K562 (cell line): Measurements from ENCODE around the gene PLSCR5. TPM values are rescaled to one million over a fixed set of nuclear protein-coding genes. Genes with fewer than 3 reads are reported as not detected.

Experiments
- ATAC-seq: fragments of 200-7000 bp; cut with Tn5 transposase; 3 replicates; pipeline ENCODE4 v1.9.1; 2020; ENCODE audit warnings: moderate library complexity
- BruUV-seq: library from RNA; stranded (reverse); fragments of 400-500 nt; replicated peaks from 2 replicates; lab custom pipeline; 2021; lab: Mats Ljungman, UMichigan
- CTCF ChIA-PET: fragments of 300-600 bp; formaldehyde crosslinking; extraction: SDS; loops from one replicate; lab custom pipeline; 2021; ENCODE audit warnings: low intra/inter-chr PET ratio; lab: Yijun Ruan, JAX
- POLR2A ChIA-PET: fragments of 300-600, 350-650 bp; sonication (Branson Sonifier 250); formaldehyde crosslinking; extraction: SDS; loops from one replicate; lab custom pipeline; 2021; ENCODE audit warnings: antibody characterized with exemption, inconsistent platforms; lab: Yijun Ruan, JAX
- DNase-seq, 4 experiments: peaks; one replicate each; pipeline versions ENCODE4 v3.0.0 to v3.0.0-alpha.2; 2011 to 2018; ENCODE audit warnings: low spot score in 3 of 4, mixed read lengths in 3 of 4; ENCODE audit errors: extremely low read depth in 1 of 4
- FAIRE-seq: peaks from 2 replicates; lab custom pipeline; 2011; peaks lifted over from hg19 to GRCh38; lab: Jason Lieb, UNC
- H2AFZ ChIP-seq: 2 replicates; pipeline ENCODE4 v1.6.0; 2011; ENCODE audit warnings: low read depth, low read length, control low read depth, inconsistent platforms
- H3K27ac ChIP-seq: fragments of 200-600 bp; 3 replicates; pipeline ENCODE4 v1.8.0; 2011; ENCODE audit warnings: low read depth, mild to moderate bottlenecking, control low read depth, inconsistent platforms, low read length, moderate library complexity, mixed read lengths; ENCODE audit errors: extremely low read depth
- H3K27me3 ChIP-seq, 2 experiments: fragments of 300-600 bp in 1 of 2; 2 replicates in 1 of 2; 3 replicates in 1 of 2; pipeline versions ENCODE4 v1.6.0 to v1.8.0; 2011; ENCODE audit warnings: inconsistent platforms in 2 of 2, low read length in 2 of 2, mild to moderate bottlenecking in 1 of 2, mixed read lengths in 1 of 2, moderate library complexity in 1 of 2; ENCODE audit not compliant: control insufficient read depth in 2 of 2, insufficient read depth in 2 of 2
- H3K36me3 ChIP-seq: fragments of 300-600 bp; 3 replicates; pipeline ENCODE4 v1.8.0; 2011; ENCODE audit warnings: mild to moderate bottlenecking, low read length, inconsistent platforms; ENCODE audit not compliant: control insufficient read depth, insufficient read depth
- H3K4me1 ChIP-seq, 2 experiments: fragments of 200-600 bp in 1 of 2; replicated peaks in 1 of 2; 2 replicates in 1 of 2; 3 replicates in 1 of 2; pipeline versions ENCODE4 v1.5.1 to v1.8.0; 2011; ENCODE audit warnings: inconsistent platforms in 2 of 2, low read length in 2 of 2, mild to moderate bottlenecking in 1 of 2, mixed read lengths in 1 of 2, moderate library complexity in 1 of 2; ENCODE audit not compliant: control insufficient read depth in 2 of 2, insufficient read depth in 2 of 2
- H3K4me2 ChIP-seq: 2 replicates; pipeline ENCODE4 v1.6.1; 2011; ENCODE audit warnings: low read length, control low read depth, inconsistent platforms, mixed read lengths; ENCODE audit not compliant: insufficient read depth
- H3K4me3 ChIP-seq: fragments of 200-600 bp; sonication (generic), shearing (Covaris generic); 2 replicates; pipeline ENCODE4 v1.5.1; 2016; ENCODE audit warnings: control low read depth, inconsistent platforms
- H3K79me2 ChIP-seq: fragments of 200-600 bp; 3 replicates; pipeline ENCODE4 v1.8.0; 2011; ENCODE audit warnings: low read length, inconsistent platforms; ENCODE audit not compliant: control insufficient read depth, insufficient read depth
- H3K9ac ChIP-seq, 2 experiments: 2 replicates each; pipeline versions ENCODE4 v1.6.0 to v1.6.1; 2011; ENCODE audit warnings: low read depth in 2 of 2, low read length in 2 of 2, control low read depth in 1 of 2, inconsistent platforms in 1 of 2, mild to moderate bottlenecking in 1 of 2, mixed read lengths in 1 of 2; ENCODE audit not compliant: insufficient read depth in 1 of 2
- H3K9me1 ChIP-seq: one replicate; pipeline ENCODE4 v1.6.0; 2011; ENCODE audit warnings: inconsistent platforms, mild to moderate bottlenecking, low read length, moderate library complexity; ENCODE audit not compliant: control insufficient read depth, insufficient read depth
- H3K9me3 ChIP-seq: replicated peaks from 2 replicates; pipeline ENCODE4 v1.5.1; 2011; ENCODE audit warnings: low read depth, low read length, inconsistent platforms; ENCODE audit not compliant: control insufficient read depth, insufficient read depth
- H4K20me1 ChIP-seq: replicated peaks from 2 replicates; pipeline ENCODE4 v1.6.1; 2011; ENCODE audit warnings: low read length, inconsistent platforms, mixed read lengths; ENCODE audit not compliant: control insufficient read depth, insufficient read depth
- MCM2 ChIP-seq: fragments of 450-650 bp; IDR thresholded peaks from 2 replicates; pipeline ENCODE4 v1.6.1; 2017; ENCODE audit warnings: low read depth, mild to moderate bottlenecking
- SREBF1 ChIP-seq: fragments of 150-350 bp; IDR thresholded peaks from 2 replicates; pipeline ENCODE4 v1.6.1; 2014; ENCODE audit warnings: antibody characterized with exemption, low read depth, low read length, borderline replicate concordance
- TAL1 ChIP-seq: fragments of 450-650 bp; IDR thresholded peaks from 2 replicates; pipeline ENCODE4 v1.6.1; 2016; ENCODE audit warnings: mild to moderate bottlenecking
- TEAD1 ChIP-seq, 2 experiments: fragments of 450-650 bp in 1 of 2; sonication (generic) in 1 of 2; formaldehyde crosslinking; IDR thresholded peaks; 2 replicates each; pipeline versions ENCODE4 v1.4.0 to v1.8.0; 2020 to 2022; ENCODE audit warnings: mild to moderate bottlenecking in 2 of 2, missing genetic modification reagents in 1 of 2
- TEAD2 ChIP-seq: fragments of 450-650 bp; IDR thresholded peaks from 2 replicates; pipeline ENCODE4 v1.6.1; 2016; ENCODE audit warnings: missing genetic modification characterization, control low read depth, missing compliant biosample characterization
- TEAD4 ChIP-seq, 2 experiments: sonication (generic) in 1 of 2; formaldehyde crosslinking in 1 of 2; IDR thresholded peaks; 2 replicates each; pipeline versions ENCODE4 v1.6.1 to v1.8.0; 2012 to 2022; ENCODE audit warnings: borderline replicate concordance in 1 of 2, inconsistent platforms in 1 of 2, low read length in 1 of 2, mild to moderate bottlenecking in 1 of 2, missing genetic modification reagents in 1 of 2
- ZFP91 ChIP-seq: sonication (generic); formaldehyde crosslinking; IDR thresholded peaks from 2 replicates; pipeline ENCODE4 v1.8.0; 2022; ENCODE audit warnings: mild to moderate bottlenecking, missing genetic modification reagents
- in situ Hi-C: fragments of 300-500 bp; cut with MboI; formaldehyde crosslinking; loops from 4 replicates; pipeline ENCODE4 v1.15.0; 2018; ENCODE audit warnings: inconsistent platforms, mixed read lengths
- intact Hi-C: fragments of 100-400 bp; cut with micrococcal nuclease; formaldehyde crosslinking; loops from 2 replicates; pipeline ENCODE4 v1.14.2; 2022
- polyA plus RNA-seq, 8 experiments: library from polyadenylated mRNA; depleted of rRNA in 4 of 8; stranded (reverse) in 5 of 8; unstranded in 3 of 8; fragments of >200 nt; fragmentation: Nextera tagmentation in 2 of 8; fragmentation: Illumina TruSeq in 1 of 8; extraction: Ambion mirVana in 2 of 8; extraction: Trizol in 1 of 8; gene quantifications; 2 replicates each; pipeline versions ENCODE4 v1.2.1 to v1.2.3, GENCODE V29; 2011 to 2014; ENCODE audit warnings: inconsistent platforms in 1 of 8, missing spikeins in 1 of 8
- total RNA-seq, 7 experiments: library from RNA; depleted of rRNA in 6 of 7; stranded (reverse); fragments of >200 nt in 6 of 7; fragmentation: Illumina TruSeq in 2 of 7; extraction: Trizol in 2 of 7; gene quantifications; 2 replicates each; pipeline versions ENCODE4 v1.2.1 to v1.2.3, GENCODE V29; 2011 to 2021; ENCODE audit warnings: low replicate concordance in 1 of 7
- TF ChIP-seq, protein P1 (sequence below), 3 experiments: IDR thresholded peaks in 2 of 3; conservative IDR thresholded peaks in 1 of 3; 2 replicates each; pipeline ENCODE4 v1.5.1; 2011 to 2012; ENCODE audit warnings: low read length in 3 of 3, mild to moderate bottlenecking in 3 of 3, control low read depth in 2 of 3, improper control_type of control experiment in 1 of 3, inconsistent platforms in 1 of 3, low read depth in 1 of 3, mixed read lengths in 1 of 3, moderate library complexity in 1 of 3; ENCODE audit not compliant: insufficient read depth in 2 of 3
- TF ChIP-seq, protein P2 (sequence below), 2 experiments: fragments of 450-650 bp; conservative IDR thresholded peaks; 2 replicates each; pipeline ENCODE4 v1.6.1; 2017; ENCODE audit warnings: mild to moderate bottlenecking in 2 of 2, moderate library complexity in 2 of 2

The PLSCR5 gene
- total and polyA plus RNA-seq, 9 of the 15 experiments (the other 6 are each of a cell fraction or from before 2014, with no cell fraction given) = not detected

DNA sequence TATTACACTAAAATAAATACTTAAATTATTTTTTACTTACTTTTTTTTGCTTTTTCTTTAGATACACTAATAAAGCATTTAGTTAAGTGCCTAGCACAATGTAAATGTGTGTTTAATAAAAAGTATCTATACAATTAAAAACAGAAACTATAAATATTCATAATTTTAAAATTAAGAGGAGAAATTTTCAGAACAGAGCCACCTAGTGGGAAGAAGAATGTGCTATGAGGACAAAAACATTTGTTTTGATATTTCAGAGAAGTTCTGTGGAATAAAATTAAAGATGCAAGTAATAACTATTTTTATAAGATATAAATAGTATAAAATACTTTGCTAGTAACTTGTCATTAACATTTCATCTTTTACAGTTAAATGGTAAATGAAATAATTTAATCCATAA, 33.6 kb upstream of the PLSCR5 start:
- no peak for ATAC-seq
- BruUV-seq = no TSS peak
- FAIRE-seq = no peak
- no peaks in the 10 kb centered on the region for H4K20me1 ChIP-seq
- H3K27me3 ChIP-seq = no peaks in the 10 kb centered on the region
- H3K36me3 ChIP-seq = no peaks in the 10 kb centered on the region
- peak; percentile 78 for TF ChIP-seq TEAD4 (IDR thresholded peaks at IDR 0.05; ENCODE audit: low read length)
- no peak for TF ChIP-seq TEAD4 (CRISPR knock-in tag; IDR thresholded peaks at IDR 0.05; ENCODE audit: borderline replicate concordance)
- TF ChIP-seq SREBF1 = no peak
- TF ChIP-seq ZFP91 (CRISPR knock-in tag) = no peak
- TF ChIP-seq, protein P1, sequence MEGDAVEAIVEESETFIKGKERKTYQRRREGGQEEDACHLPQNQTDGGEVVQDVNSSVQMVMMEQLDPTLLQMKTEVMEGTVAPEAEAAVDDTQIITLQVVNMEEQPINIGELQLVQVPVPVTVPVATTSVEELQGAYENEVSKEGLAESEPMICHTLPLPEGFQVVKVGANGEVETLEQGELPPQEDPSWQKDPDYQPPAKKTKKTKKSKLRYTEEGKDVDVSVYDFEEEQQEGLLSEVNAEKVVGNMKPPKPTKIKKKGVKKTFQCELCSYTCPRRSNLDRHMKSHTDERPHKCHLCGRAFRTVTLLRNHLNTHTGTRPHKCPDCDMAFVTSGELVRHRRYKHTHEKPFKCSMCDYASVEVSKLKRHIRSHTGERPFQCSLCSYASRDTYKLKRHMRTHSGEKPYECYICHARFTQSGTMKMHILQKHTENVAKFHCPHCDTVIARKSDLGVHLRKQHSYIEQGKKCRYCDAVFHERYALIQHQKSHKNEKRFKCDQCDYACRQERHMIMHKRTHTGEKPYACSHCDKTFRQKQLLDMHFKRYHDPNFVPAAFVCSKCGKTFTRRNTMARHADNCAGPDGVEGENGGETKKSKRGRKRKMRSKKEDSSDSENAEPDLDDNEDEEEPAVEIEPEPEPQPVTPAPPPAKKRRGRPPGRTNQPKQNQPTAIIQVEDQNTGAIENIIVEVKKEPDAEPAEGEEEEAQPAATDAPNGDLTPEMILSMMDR (IDR thresholded peaks at IDR 0.05 in 2 of 3, conservative IDR thresholded peaks at IDR 0.05 in 1 of 3; ENCODE audit: insufficient read depth in 2 of 3, low read depth in 1 of 3, low read length in 3 of 3) = peak in 1 of 3 experiments; percentile 48; a peak in 2 of 6 replicates
- TF ChIP-seq MCM2 = no peak
- TF ChIP-seq TEAD2 (tag) = peak; percentile 91
- TF ChIP-seq, protein P2, sequence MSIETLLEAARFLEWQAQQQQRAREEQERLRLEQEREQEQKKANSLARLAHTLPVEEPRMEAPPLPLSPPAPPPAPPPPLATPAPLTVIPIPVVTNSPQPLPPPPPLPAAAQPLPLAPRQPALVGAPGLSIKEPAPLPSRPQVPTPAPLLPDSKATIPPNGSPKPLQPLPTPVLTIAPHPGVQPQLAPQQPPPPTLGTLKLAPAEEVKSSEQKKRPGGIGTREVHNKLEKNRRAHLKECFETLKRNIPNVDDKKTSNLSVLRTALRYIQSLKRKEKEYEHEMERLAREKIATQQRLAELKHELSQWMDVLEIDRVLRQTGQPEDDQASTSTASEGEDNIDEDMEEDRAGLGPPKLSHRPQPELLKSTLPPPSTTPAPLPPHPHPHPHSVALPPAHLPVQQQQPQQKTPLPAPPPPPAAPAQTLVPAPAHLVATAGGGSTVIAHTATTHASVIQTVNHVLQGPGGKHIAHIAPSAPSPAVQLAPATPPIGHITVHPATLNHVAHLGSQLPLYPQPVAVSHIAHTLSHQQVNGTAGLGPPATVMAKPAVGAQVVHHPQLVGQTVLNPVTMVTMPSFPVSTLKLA (conservative IDR thresholded peaks at IDR 0.05) = no peak
- TF ChIP-seq TAL1 = no peak
- peak in 1 of 2 experiments; percentile 98; a peak in 3 of 4 replicates for TF ChIP-seq TEAD1 (CRISPR knock-in tag; IDR thresholded peaks at IDR 0.05)
- TF ChIP-seq, all 486 proteins: peak for 4
- Histone ChIP-seq H3K4me1 (no peaks in the 10 kb centered on the region), H3K9ac (no peak overlapping the region), H3K4me2 (no peak overlapping the region), H3K79me2 (no peaks in the 10 kb centered on the region), H3K4me3 (no peak overlapping the region), H3K27ac (no peak overlapping the region), H2AFZ (no peak overlapping the region), H3K9me3 (no peaks in the 10 kb centered on the region), H3K9me1 (no peaks in the 10 kb centered on the region)
- intact Hi-C loops (no loop called here), in situ Hi-C loops (no loop called here)
- peak in 1 of 4 experiments; percentile 1 for DNase-seq
- CTCF ChIA-PET = interaction anchor here (0.6 kb wide), 1 partner anchor 24 kb away, joined by 3 read pairs; no protein-coding TSS in a partner anchor
- POLR2A ChIA-PET = no interaction called here
